Measurements from ENCODE around the gene TNPO1. TPM values are rescaled to one million over a fixed set of nuclear protein-coding genes. Genes with fewer than 3 reads are reported as not detected.

Gene TNPO1
- total RNA-seq, 1 experiment from 2014 or later, result 150 TPM

DNA sequence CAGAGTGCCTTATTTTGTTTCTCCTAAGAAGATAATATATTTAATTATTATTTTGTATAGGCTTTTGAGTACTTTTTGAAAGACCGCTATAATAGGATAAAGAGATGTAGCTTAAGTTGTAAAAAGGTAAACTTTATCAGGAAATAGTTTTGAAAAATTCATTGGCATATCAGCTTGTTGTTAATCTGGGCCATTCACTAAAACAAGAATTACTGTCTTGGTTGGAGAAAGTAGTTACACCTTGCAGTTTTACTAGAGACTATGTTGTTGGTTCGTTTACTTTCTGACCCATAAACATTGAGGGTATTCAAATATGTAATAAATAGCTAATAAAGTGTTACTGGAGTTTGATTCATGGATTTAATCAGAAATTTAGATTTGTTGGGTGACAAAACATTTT lies 33.7 kb downstream of the TNPO1 start:
- DNase-seq (ENCODE audit: low read depth), result no peak

GRCh38 chr5:72852356-72852755 lies 35.9 kb downstream of the TNPO1 start:
- no peak for DNase-seq (ENCODE audit: low read depth)

DNA sequence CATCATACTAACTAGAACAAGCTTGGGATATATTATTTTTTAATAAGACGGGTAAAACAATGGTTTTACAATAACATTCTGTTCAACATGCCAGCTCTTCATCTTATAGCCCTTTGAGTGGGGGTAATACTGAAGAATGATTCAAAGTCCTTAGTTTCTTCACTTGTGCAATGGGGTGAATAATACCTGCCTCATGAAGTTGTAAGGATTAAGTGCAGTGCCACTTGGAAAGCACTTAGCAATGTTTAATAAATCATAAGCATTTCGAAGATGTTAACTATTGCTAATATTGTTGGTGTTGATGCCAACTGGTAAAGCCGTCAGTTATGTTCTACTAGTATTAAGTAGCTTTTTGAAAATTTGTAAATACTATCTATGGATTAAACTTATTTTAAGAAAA lies 38.0 kb downstream of the TNPO1 start:
- DNase-seq (ENCODE audit: low read depth), result no peak

GRCh38 chr5:72855821-72856220 lies 39.4 kb downstream of the TNPO1 start:
- DNase-seq (ENCODE audit: low read depth), result no peak

GRCh38 chr5:72857396-72857795 lies 40.9 kb downstream of the TNPO1 start:
- no peak for DNase-seq (ENCODE audit: low read depth)

GRCh38 chr5:72859127-72859526 lies 42.7 kb downstream of the TNPO1 start:
- no peak for DNase-seq (ENCODE audit: low read depth)

GRCh38 chr5:72860499-72860898 lies 44.0 kb downstream of the TNPO1 start:
- DNase-seq (ENCODE audit: low read depth), result peak; percentile 40

- no peak for DNase-seq (ENCODE audit: low read depth)
Observed at GRCh38 chr5:72871366-72872024, 55.0 kb downstream of the TNPO1 start.

DNA sequence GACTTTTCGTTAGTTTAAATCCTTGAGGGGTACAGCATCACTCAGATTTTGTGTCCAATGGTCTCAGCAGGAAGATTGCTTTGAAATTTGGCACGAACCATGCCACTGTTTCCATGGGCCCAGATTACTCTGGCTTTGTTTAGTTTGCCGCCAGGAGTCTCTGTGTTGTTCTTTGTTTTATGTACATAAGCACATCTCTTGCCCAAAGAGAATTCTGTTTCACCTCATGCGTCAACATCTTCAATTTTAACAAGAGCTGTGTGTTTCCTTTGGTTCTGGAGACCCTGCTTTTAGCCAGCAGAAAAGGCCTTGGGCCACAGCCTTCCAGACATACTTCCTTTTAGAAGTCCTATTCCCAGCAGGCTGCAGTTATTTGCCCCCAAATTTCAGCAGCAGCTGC lies 62.4 kb downstream of the TNPO1 start:
- no peak for DNase-seq (ENCODE audit: low read depth)

DNA sequence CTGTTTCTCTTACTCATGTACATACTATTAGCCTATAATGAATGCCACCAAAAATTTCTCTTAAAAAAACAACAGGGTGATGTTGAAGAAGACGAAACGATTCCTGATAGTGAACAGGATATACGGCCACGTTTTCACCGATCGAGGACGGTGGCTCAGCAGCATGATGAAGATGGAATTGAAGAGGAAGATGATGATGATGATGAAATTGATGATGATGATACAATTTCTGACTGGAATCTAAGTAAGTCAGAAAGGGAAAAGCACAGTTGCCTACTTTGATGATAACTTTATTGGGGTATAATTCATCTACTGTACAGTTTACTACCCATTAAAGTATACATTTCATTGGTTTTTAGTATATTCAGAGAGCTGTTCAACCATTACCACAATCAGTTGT lies 66.5 kb downstream of the TNPO1 start:
- no peak for DNase-seq (ENCODE audit: low read depth)

GRCh38 chr5:72883850-72884249 lies 67.4 kb downstream of the TNPO1 start:
- no peak for DNase-seq (ENCODE audit: low read depth)

DNA sequence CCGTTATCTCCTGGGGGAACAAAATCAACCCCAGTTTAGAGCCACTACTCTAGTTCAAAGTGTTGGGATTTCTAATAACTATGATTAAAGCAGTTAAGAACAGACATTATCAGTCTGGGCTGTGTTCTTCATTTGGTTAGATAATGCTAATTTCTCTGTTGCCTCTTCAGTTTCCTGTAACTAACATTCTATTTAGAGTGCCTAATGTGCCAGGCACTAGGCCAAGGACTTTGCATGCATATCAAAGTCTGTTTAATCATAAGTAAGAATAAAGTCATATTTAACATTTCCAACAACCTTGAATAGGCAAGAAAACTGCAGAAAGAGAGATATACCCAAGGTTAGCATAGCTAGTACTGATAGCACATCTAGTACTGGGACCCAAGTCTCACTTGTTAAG lies 68.4 kb downstream of the TNPO1 start:
- DNase-seq (ENCODE audit: low read depth), result no peak

DNA sequence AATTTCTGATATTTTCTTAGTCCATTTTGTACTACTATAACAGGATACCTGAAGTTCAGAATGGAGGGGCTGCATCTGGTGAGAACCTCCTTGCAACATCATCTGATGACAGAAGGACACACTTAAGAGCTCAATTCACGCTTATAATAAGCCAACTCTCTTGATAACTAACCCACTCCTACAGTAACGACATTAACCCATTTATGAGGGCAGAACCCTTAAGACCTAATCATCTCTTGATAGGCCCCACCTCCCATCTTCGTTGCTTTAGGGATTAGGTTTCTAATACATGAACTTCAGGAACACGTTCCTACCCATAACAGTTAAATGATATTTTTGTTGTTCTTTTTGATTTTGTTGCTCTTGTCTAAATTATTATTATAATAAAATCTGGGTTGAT lies 69.4 kb downstream of the TNPO1 start:
- no peak for DNase-seq (ENCODE audit: low read depth)

DNA sequence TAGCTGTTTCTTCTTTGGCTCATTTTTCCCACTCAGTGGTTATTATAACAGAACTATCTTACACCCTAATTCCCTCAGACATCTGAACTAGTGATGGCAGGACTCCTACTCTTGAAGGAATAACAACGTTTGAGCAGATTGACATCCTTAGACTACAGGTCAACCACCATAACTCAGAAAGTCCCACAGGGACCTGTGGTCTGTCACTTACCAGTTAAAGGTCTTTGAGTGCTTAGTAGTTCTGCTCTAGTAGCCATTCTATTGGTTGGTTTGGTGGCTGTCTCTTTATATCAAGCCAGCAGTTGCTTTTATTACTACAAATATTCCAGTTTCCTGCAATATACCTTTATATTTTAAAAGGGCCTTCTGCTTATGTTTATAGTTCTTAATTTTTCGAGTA lies 72.1 kb downstream of the TNPO1 start:
- DNase-seq (ENCODE audit: low read depth), result no peak

GRCh38 chr5:72889324-72889723 lies 72.9 kb downstream of the TNPO1 start:
- no peak for DNase-seq (ENCODE audit: low read depth)

- DNase-seq (ENCODE audit: low read depth), result no peak
Observed at GRCh38 chr5:72892846-72893245, 76.4 kb downstream of the TNPO1 start.

DNA sequence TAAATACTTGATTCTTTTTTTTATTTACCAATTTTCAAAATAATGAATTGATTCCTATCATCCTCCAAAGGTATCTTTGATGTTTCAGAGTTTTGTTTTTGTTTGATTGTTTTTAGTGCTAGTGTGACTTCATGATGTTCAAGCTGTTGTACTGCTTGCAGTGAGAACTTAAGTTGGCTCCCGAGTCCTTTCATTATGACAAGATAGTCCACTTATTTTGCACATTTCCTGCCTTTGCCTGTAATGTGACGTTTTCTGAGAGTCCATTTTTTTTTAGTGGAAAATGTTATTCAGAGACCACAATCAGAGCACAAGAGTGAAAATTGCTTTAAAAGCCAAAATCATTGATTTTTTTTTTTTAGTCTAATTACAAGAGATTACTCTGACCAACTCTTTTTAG lies 79.3 kb downstream of the TNPO1 start:
- no peak for DNase-seq (ENCODE audit: low read depth)

DNA sequence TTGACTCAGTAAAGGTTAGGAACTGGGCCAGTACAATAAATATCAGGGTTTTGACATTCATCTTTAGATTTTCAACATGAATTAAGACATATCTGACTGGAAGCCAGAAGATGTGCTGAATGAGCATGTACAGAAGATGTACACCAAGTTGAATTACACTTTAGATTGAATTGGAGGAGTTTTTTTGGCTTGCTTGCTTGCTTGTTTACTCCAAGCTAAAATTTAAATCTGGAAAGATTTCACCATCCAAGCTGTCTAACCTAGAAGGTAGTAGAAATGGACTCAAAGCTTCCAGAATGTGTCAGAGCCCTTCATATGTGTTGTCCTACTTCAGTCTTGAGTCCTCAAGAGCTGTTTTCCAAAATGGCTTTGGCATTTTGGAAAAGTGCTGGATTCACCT lies 90.3 kb downstream of the TNPO1 start:
- DNase-seq (ENCODE audit: low read depth), result no peak

DNA sequence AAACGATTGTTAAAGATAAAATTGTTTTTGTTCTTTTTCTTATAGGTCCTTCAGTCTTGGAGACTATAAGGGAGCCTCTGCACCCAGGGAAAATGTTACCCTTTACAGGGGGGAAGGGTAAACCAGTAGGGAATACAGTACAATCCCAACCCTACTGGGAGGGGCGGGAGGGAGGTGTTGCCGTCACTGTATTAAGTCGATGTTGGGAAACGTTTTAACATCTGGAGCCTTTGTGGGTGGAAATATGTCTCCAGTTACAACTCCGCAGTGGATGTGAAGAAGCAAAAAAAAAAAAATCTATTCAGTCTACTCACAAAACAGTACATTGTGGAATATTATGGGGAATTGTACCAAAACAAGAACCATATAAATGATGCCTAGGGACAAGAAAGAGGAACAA lies 92.2 kb downstream of the TNPO1 start:
- no peak for DNase-seq (ENCODE audit: low read depth)

GRCh38 chr5:72917371-72917776 lies 100.9 kb downstream of the TNPO1 start:
- peak; percentile 13 for DNase-seq (ENCODE audit: low read depth)

DNA sequence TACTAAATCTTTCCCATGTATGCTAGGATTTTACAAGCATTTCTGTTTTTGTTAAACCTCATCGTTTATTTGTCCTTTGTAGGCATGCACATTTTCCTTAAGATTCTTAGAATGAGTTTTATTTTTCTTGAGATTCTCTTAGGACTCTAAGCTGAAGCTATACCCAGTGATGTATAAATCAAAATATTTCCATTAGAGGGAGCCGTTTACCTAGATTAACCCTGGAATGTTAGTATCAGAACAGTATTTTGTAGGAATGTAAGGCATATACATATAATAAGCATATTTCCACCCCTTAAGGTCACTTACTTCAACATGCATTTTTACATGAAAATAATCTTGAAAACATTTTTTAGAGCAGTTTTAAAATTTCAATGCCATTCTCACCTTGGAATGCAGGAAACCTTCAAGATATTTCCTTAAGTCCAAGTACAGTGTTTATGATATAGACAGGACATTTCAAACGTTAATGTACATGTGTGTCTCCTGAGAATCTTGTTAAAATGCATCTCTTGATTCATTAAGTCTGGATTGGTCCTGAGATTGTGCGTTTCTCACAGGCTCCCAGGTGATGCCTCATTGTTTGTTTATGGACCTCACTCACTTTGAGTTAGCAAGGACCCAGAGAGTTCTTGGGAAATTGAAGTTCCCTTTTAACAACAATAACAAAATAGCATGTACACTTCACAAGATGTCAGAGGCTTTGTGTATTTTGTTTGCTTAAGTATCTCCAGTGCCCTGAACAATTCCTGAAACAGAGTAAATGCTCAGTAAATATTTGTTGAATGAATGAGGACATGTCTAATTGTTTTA lies 104.4 kb downstream of the TNPO1 start:
- peak; percentile 52 for DNase-seq (ENCODE audit: low read depth)

- DNase-seq (ENCODE audit: low read depth), result no peak
Observed at GRCh38 chr5:72921886-72922285, 105.4 kb downstream of the TNPO1 start.

DNA sequence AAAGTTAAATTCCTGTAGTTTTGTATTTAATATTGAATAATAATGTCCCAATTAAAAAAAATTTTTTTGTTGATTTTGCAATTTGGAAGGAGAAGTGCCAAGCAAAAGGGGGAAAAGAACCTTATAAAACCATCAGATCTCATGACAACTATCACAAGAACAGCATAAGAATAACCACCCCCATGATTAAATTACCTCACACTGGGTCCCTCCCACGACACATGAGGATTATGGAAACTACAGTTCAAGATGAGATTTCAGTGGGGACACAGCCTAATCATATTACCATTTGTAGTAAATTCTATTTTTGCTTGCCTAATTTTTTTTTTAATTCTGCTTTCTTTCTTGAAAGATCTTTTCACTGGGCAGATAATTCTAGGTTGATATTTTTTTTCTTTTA lies 106.0 kb downstream of the TNPO1 start:
- DNase-seq (ENCODE audit: low read depth), result no peak

Data from M059J (cell line).